GM19324 (cell line): ENCODE data around the gene CDC42.
"Not testable (repeated sequence)": the region's sequence is repeated elsewhere in the genome, so short reads cannot be mapped to it uniquely, and the experiment has no call there.

Experiments
- ATAC-seq: cut with Tn5 transposase; IDR thresholded peaks from one replicate; pipeline ENCODE4 v1.9.1; 2021; ENCODE audit warnings: mild to moderate bottlenecking, moderate library complexity; ENCODE audit not compliant: unreplicated experiment, low FRiP score

Gene CDC42

DNA sequence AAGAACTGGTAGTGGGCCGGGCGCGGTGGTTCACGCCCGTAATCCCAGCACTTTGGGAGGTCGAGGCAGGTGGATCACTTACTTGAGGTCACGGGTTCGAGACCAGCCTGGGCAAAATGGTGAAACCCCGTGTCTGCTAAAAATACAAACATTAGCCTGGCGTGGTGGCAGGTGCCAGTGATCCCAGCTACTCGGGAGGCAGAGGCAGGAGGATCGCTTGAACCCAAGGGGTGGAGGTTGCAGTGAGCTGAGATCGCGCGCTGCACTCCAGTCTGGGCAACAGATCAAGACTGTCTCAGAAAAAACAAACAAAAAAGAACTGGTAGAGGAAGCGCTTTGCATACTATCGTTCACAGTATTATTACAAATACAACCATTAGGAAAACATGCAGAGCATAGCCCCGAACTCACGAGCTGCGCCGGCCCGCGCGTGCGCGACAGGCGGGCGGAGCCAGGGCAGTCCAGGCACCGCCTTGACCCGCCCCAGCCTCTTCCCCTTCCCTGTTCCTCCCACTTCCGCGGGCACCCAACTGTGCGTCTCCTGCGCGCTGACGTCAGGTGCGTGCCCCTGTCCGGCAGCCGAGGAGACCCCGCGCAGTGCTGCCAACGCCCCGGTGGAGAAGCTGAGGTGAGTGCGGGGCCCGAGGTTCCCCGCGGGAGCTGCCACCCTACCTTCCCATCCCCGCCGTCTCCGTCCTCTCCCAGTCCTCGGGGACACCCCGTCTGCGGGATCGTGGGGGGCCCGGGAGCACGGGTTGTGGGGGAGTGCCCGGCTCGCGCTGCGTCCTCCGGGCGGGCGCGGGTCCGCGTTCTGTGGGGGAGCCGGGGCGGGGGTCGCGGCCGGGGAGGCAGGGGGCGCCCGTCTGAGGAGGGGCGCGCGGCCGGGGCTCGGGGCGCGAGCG is at the start of gene CDC42:
Gene CDC42 (plus strand): TSS at position 595 of the 902 bp plus-strand sequence. CDS start 25,770 bp downstream, outside the sequence.
- ATAC-seq, result peak; percentile 87

DNA sequence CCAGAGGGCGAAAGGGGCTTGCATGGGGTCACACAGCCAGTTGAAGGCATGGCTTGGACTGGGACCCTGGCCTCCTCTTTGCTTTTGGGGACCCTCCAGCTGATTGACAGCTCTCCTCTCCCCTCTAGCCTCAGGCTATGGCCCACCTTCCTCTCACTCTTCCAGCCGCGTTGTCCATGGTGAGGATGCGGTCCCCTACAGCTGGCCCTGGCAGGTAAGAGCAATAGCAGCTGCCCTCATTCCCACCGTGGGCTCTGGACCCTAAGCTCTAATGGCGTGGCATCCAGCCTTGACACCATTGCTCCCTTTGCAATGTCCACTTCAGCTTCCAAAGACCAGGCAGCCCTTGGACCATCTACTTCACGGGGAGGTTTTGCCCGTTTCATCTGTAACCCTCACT is 49.6 kb upstream of the CDC42 start:
- ATAC-seq, result not testable (repeated sequence)

DNA sequence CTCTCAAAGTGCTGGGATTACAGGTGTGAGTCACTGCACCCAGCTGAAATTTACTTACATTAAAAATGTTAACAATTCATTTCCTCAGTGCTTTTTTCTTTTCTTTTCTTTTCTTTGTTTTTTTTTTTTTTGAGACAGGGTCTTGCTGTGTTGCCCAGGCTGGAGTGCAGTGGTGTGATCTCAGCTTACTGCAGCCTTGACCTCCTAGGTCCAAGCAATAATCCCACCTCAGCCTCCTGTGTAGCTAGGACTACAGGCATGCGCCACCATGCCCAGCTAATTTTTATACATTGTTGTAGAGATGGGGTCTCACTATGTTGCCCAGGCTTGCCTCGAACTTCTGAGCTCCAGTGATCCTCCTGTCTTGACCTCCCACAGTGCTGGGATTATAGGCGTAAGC is 48.5 kb upstream of the CDC42 start:
- not testable (repeated sequence) for ATAC-seq

DNA sequence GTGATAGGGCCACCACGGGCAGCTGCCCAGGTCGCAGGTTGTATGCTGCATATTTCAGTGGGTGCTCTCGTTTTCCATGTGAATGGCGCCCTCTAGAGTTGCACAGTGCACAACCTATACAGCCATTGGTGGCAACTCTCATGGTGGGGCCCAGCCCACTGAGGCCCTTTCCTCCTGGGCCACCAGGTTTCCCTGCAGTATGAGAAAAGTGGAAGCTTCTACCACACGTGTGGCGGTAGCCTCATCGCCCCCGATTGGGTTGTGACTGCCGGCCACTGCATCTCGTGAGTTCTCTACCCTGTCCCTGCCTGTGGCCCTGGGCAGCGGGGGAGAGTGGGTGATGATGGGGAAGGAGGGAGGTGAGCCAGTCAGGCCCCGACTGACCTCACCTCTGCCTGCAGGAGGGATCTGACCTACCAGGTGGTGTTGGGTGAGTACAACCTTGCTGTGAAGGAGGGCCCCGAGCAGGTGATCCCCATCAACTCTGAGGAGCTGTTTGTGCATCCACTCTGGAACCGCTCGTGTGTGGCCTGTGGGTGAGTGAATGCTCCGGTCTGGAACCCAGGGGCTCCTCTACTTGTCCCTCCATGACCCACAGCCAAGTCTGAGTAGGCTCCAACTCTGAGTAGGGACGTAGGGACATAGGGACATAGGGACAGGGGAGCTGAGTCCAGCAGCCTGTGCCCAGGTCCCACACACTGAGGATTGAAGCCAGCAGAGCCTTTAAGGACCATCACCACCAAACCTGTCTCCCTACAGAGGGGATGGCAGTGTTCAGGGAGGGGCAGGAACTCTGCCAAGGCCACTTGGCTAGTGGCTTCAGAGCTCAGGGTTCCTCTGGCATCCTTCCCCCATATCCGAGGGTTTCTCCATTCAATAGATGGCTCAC is 47.0 kb upstream of the CDC42 start:
- not testable (repeated sequence) for ATAC-seq

DNA sequence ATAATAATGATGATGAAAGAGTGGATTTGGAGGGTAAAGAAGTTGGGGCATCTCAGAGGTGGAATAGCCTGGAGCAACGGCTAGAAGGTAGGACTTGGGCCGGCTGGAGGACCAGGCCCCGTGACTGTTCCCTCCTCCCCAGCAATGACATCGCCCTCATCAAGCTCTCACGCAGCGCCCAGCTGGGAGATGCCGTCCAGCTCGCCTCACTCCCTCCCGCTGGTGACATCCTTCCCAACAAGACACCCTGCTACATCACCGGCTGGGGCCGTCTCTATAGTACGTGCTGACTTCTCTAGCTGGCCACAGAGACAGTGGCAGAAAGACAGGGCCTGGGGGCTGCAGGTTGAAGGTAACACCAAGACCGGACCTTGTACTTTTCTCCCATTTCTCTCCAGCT is 45.8 kb upstream of the CDC42 start:
- ATAC-seq, result not testable (repeated sequence)

DNA sequence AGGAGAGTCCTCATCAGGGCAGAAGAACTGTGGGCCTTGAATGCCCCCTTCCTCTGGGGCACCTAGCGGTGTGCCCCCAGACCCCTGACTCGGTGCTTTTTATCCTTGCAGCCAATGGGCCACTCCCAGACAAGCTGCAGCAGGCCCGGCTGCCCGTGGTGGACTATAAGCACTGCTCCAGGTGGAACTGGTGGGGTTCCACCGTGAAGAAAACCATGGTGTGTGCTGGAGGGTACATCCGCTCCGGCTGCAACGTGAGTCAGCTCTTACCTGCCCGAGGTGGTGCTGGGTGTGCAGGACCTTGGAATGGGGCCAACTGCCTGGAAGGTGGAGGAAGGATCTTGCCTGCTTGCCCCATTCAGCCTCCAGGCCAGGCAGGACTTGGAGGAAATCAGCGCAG is 45.2 kb upstream of the CDC42 start:
- not testable (repeated sequence) for ATAC-seq

DNA sequence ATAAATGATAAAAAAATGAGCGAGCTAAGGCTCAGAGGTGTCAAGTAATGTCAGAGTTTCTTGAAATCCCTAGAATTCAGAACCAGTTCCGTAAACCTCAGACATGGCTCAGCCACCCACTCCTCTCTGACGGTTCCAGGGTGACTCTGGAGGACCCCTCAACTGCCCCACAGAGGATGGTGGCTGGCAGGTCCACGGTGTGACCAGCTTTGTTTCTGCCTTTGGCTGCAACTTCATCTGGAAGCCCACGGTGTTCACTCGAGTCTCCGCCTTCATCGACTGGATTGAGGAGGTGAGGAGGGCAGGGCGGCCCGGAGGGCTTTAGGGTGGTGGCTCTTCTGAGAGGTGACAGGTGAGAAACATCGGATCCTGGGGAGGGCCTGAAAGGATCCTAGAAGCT is 42.9 kb upstream of the CDC42 start:
- ATAC-seq, result not testable (repeated sequence)

DNA sequence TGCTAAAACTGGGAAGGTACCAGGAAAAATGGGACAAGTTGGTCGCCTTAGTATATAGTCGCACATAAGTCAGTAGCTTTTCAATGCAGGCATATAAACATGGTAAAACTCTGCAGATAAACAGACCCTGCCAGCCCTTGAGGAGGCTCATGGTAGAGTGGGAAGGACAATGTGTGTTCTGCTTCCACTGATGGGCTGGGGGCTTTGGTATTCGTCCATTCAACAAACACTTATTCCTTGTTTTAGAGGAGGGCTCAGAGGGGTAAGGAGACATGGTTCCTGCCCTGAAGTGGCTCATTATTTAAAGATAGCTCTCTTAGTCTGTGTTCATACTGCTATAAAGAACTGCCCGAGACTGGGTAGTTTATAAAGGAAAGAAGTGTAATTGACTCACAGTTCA is 39.8 kb upstream of the CDC42 start:
- not testable (repeated sequence) for ATAC-seq

DNA sequence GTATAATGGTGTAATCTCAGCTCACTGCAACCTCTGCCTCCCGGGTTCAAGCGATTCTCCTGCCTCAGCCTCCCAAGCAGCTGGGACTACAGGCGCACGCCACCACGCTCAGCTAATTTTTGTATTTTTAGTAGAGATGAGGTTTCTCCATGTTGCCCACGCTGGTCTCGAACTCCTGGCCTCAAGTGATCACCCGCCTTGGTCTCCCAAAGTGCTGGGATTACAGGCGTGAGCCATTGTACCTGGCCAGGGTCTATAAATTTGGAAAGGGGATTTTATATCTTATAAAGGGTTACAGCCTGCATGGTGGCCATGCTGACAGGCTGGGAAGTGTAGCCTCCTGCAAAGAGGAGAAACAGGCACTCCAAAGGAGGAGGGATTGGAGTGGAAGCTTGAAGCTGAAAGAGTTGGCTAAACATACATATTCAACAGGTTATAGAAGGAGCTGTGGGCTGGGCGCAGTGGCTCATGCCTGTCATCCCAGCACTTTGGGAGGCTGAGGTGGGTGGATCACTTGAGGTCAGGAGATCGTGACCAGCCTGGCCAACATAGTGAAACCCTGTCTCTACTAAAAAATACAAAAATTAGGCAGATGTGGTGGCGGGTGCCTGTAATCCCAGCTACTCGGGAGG is 37.8 kb upstream of the CDC42 start:
- not testable (repeated sequence) for ATAC-seq

DNA sequence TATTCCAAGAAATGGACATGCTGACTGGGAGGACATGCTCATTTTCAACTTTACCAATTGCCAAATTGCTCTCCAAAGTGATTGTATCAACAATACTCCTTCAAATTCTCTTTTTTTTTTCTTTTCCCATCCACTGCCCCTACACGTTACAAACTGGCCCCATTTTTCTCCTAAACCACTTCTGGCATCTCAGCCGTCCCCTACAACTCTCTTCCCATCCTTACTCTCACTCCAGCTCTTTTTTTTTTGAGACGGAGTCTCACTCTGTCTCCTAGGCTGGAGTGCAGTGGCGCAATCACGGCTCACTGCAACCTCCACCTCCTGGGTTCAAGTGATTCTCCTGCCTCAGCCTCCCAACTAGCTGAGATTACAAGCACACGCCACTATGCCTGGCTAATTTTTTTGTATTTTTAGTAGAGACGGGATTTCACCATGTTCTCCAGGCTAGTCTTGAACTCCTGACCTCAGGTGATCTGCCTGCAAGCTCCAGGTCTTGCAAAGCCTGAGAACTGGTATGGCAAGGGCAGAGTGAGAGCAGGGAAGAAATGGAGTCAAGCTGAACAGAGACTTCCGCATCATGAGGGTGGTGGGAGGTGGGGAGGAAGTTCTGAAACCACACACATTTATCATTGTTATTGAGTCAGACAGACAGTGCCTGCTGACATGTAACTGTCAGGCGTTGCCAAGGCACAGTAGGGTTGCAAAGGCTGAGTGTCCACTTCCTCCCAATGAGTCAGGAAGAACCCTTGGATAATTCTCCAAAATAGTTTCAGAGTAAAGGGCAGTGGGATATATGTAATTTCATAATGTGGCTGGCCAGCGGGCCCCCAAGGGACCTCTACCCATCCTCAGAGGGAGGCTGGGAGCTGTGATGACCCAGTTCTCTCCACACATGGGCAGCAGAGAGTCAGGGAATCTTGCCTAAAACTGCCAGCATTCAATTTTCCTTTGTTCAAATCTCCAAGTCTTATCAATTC is 33.6 kb upstream of the CDC42 start:
- no peak for ATAC-seq

DNA sequence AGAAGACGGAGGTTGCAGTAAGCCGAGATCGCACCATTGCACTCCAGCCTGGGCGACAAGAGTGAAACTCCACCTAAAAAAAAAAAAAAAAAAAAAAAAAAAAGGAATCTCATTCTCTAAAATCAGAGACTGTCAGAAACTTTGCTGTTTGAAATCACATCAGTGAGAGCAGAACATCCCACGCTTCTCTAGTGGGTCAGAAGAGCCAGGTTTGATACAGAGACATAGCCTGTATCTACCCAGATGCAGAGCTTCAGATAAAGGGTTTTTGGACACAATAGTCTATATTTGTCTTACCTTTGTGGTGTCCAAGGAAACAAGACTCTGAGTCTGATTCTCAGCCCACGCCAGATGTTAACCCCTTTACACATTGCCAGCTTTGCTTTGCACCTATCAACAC is 31.4 kb upstream of the CDC42 start:
- no peak for ATAC-seq

DNA sequence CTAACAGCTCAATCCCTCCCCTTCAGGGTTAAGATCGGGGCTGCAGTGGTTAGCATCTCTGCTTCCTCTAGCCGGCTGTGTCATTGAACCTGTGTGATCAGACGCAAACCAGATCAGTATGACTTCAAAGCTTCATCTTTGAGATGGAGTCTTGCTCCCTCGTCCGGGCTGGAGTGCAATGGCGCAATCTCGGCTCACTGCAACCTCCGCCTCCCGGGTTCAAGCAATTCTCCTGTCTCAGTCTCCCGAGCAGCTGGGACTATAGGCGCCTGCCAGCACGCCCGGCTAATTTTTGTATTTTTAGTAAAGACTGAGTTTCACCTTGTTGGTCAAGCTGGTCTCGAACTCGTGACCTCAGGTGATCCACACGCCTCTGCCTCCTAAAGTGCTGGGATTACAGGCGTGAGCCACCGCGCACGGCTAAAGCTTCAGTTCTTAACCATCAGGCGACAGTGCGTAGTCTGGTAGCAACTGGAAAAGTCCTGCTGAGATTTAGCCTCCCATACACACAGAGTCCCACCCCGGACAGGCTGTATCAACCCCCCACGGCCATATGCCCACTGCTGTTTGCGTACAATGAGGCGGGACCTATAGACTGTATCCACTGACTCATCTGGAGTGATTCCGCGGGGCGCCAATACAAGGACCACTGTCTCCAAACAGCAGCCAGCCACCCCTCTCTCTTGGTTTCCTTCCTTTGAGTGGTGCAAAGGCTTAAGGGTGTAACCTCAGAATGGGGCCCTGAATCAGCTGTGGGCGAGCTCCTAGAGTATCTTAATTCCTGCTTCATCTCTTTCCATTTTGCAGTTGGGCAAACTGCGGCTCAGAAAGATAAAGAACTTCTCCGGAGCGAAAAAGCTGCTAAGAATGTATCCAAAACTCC is 27.8 kb upstream of the CDC42 start:
- ATAC-seq, result peak; percentile 41

DNA sequence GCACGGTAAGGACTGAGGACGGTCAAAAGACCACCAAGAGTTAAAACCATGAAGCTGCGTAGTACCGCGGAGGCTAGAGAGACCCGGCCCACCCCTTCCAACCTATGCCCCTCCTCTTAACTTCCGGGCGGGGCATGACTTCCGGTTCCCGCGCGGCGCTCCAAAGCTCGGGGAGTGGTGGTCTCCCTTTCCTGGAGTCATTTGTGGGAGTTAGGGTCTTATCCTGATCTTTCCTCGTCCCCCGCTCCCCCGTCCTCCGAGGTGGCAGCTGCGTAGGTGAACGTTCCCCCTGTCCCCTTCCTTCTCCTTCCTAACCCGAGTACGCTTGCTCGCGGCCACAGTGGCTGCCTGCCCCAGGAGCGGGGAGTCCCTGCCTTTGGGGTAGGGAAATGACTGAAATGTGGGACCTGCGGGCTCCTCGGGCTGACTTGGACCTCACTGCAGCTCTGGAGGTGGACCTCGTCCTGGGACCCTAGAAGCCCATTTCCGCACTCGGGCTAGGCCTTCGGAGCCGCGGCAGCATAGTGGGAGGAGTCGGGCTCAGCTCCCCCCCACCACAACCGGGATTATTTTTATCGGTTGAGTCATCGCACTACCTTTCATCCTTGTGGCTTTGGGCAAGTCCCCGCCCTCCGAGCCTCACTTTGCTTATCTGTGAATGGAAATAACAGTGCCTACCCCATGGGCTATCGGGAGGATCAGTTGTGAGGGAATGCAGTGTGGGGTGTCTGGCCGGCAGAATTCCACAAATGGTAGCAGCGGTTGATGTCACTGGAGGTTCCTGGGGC is 26.9 kb upstream of the CDC42 start:
- peak; percentile 75 for ATAC-seq

DNA sequence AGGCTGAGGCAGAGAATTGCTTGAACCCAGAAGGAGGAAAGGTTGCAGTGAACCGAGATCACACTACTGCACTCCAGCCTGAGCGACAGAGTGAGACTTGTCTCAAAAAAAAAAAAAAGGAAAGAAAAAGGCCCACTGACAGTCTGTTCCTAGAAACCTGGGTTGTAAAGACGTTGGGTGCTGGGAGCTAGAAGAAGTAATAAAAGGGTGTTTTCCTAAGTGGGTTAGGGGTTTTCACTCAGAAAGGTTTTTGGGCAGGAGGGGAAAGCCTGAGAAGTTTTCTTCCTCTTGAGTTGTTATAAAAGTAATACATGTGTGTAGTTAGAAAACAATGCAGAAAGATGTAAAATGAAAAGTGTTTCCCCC is 25.6 kb upstream of the CDC42 start:
- ATAC-seq, result no peak

DNA sequence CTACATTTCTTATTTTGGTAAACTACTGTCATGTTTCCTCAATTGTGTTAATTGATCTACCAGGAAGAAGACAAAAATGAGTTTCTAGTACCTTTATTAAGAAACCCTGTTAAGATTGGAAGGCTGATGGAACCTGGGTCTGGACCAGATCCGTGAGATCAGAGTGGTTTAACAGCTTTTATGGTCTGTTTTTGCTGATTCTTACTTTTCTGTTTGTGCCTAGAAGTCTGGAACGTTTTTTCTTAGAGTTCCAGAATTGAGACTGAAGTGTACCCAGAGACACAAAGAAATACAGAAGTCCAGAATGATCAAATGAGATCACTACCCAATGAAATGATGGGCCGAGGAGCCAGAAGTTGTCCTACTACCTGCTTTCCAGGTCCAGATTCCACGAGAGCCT is 22.5 kb upstream of the CDC42 start:
- ATAC-seq, result no peak

DNA sequence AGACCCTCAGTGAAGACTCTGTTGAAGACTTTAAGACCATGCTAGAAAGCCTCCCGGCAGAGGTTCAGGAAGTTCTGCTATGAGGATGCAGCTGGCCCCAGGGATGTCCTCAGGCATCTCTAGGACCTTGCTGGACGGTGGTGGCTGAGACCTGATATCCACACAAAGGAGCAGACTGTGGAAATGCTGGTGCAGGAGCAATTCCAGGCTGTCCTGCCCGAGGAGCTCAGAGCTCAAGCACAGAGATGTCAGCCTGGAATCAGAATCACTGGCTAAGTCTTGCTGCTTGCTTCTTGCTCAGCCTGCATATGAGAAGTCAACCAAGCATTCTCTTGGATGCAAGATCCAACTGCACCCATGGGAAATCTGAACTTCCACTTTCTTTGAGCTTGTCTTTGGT is 22.0 kb upstream of the CDC42 start:
- ATAC-seq, result no peak

DNA sequence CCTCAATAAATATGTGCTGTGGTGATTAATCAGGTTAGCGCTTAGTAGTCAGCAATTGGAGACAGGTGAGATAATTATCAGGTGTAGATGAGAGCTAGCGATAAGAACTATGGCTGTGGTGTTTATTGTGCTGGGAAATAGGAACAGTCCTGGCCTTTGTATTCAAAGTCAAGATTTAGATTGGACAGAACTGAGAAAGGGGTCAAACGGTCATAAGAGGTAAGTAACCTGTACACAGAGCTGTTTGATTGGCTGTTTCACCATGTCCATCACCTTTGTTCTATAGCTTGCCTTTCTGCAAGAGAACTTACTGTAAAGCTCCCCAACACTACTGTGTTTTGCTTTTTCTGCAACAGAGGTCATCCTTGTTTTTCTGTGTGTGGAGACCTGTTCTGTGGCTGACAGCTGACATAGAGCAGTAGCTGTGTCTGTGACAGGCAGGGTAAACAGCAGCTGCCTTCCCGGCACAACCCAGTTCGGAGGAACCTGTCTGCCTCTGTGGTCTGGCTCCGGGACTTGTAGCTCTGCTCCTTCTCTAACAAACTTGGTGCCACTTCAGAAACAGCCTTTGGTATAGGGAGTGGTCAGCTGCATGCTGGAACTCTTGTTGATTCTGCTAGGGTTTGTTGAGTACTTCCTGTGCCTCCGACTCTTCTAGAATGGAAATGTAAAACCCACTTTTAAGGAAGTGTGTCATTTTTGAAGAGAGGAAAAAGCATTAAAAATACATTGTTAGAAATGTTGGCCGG is 21.1 kb upstream of the CDC42 start:
- ATAC-seq, result no peak
